Activated T-cell treated with anti-CD3 and anti-CD28 coated beads, Interleukin-2, amount 50 U/mL, for 24 hours (primary cell): ENCODE results near the gene ALOX5.
"Not testable (repeated sequence)": the region's sequence is repeated elsewhere in the genome, so short reads cannot be mapped to it uniquely, and the experiment has no call there.

Experiments
- DNase-seq: peaks from one replicate; pipeline ENCODE4 v3.0.0-alpha.2; 2020
- H3K27ac Mint-ChIP-seq: 2 replicates; pipeline ENCODE4 v1.8.0; 2020; ENCODE audit warnings: mild to moderate bottlenecking, mixed read lengths
- H3K27me3 Mint-ChIP-seq: 2 replicates; pipeline ENCODE4 v1.8.0; 2020; ENCODE audit warnings: mixed read lengths
- H3K36me3 Mint-ChIP-seq: 2 replicates; pipeline ENCODE4 v1.8.0; 2020; ENCODE audit warnings: low read depth, mixed read lengths
- H3K4me1 Mint-ChIP-seq: 2 replicates; pipeline ENCODE4 v1.8.0; 2020; ENCODE audit warnings: low read depth, mixed read lengths
- H3K4me3 Mint-ChIP-seq: 2 replicates; pipeline ENCODE4 v1.8.0; 2020; ENCODE audit warnings: mild to moderate bottlenecking, moderate library complexity, mixed read lengths
- H3K9me3 Mint-ChIP-seq: 2 replicates; pipeline ENCODE4 v1.8.0; 2020; ENCODE audit warnings: mixed read lengths

ALOX5 gene

GRCh38 chr10:45407542-45407941 lies 33.5 kb downstream of the ALOX5 start:
- Mint-ChIP-seq H3K27ac (no peak overlapping the region), H3K27me3 (peaks cover 23% of the 10 kb centered on the region), H3K9me3 (no peaks in the 10 kb centered on the region), H3K4me1 (peaks cover 1% of the 10 kb centered on the region), H3K4me3 (no peak overlapping the region), H3K36me3 (no peaks in the 10 kb centered on the region)
- DNase-seq: no peak

- Mint-ChIP-seq H3K36me3 (no peaks in the 10 kb centered on the region), H3K27me3 (peaks cover 23% of the 10 kb centered on the region), H3K27ac (no peak overlapping the region), H3K9me3 (no peaks in the 10 kb centered on the region), H3K4me1 (peaks cover 1% of the 10 kb centered on the region), H3K4me3 (no peak overlapping the region)
- DNase-seq: no peak
These were observed 34.7 kb downstream of the ALOX5 start for GRCh38 chr10:45408421-45409319.

GRCh38 chr10:45409347-45409746 lies 35.3 kb downstream of the ALOX5 start:
- H3K4me1 Mint-ChIP-seq, H3K27ac Mint-ChIP-seq, H3K9me3 Mint-ChIP-seq, DNase-seq, H3K36me3 Mint-ChIP-seq, H3K4me3 Mint-ChIP-seq: not testable (repeated sequence)
- peaks cover 26% of the 10 kb centered on the region for H3K27me3 Mint-ChIP-seq

- Mint-ChIP-seq H3K4me1 (no peaks in the 10 kb centered on the region), H3K4me3 (no peak overlapping the region), H3K9me3 (no peaks in the 10 kb centered on the region), H3K36me3 (no peaks in the 10 kb centered on the region), H3K27me3 (peaks cover 26% of the 10 kb centered on the region), H3K27ac (no peak overlapping the region)
- no peak for DNase-seq
These were observed 35.8 kb downstream of the ALOX5 start for GRCh38 chr10:45409782-45410181.

GRCh38 chr10:45410489-45410806 lies 36.4 kb downstream of the ALOX5 start:
- Mint-ChIP-seq H3K4me1 (no peaks in the 10 kb centered on the region), H3K36me3 (no peaks in the 10 kb centered on the region), H3K27me3 (peaks cover 26% of the 10 kb centered on the region), H3K9me3 (no peaks in the 10 kb centered on the region), H3K4me3 (no peak overlapping the region), H3K27ac (no peak overlapping the region)
- DNase-seq: no peak

- Mint-ChIP-seq H3K9me3 (no peaks in the 10 kb centered on the region), H3K27ac (no peak overlapping the region)
These were observed 37.0 kb downstream of the ALOX5 start for GRCh38 chr10:45410807-45411606.

GRCh38 chr10:45411607-45411940 lies 37.6 kb downstream of the ALOX5 start:
- DNase-seq: no peak
- no peaks in the 10 kb centered on the region for H3K9me3 Mint-ChIP-seq
- no peak overlapping the region for H3K4me3 Mint-ChIP-seq
- H3K27me3 Mint-ChIP-seq: peaks cover 26% of the 10 kb centered on the region
- no peaks in the 10 kb centered on the region for H3K36me3 Mint-ChIP-seq
- H3K4me1 Mint-ChIP-seq: no peaks in the 10 kb centered on the region
- no peak overlapping the region for H3K27ac Mint-ChIP-seq

More at GRCh38 chr10:45410807-45411606, 37.0 kb downstream of the ALOX5 start:
- Mint-ChIP-seq H3K4me1 (no peaks in the 10 kb centered on the region), H3K36me3 (no peaks in the 10 kb centered on the region), H3K27me3 (peaks cover 26% of the 10 kb centered on the region), H3K4me3 (no peak overlapping the region)
- DNase-seq: no peak

- Mint-ChIP-seq H3K4me1 (peaks cover 20% of the 10 kb centered on the region), H3K27me3 (peaks cover 12% of the 10 kb centered on the region)
- H3K4me3 Mint-ChIP-seq, H3K9me3 Mint-ChIP-seq, H3K36me3 Mint-ChIP-seq, DNase-seq, H3K27ac Mint-ChIP-seq: not testable (repeated sequence)
These were observed 41.0 kb downstream of the ALOX5 start for GRCh38 chr10:45415062-45415461.

GRCh38 chr10:45416603-45417002 lies 42.6 kb downstream of the ALOX5 start:
- no peaks in the 10 kb centered on the region for H3K9me3 Mint-ChIP-seq
- H3K27ac Mint-ChIP-seq: no peak overlapping the region
- H3K27me3 Mint-ChIP-seq: peaks cover 9% of the 10 kb centered on the region
- peaks cover 35% of the 10 kb centered on the region for H3K4me1 Mint-ChIP-seq
- DNase-seq: no peak
- H3K4me3 Mint-ChIP-seq: no peak overlapping the region
- no peaks in the 10 kb centered on the region for H3K36me3 Mint-ChIP-seq

- Mint-ChIP-seq H3K27ac (peak overlapping the region; percentile 37), H3K27me3 (peaks cover 9% of the 10 kb centered on the region), H3K36me3 (no peaks in the 10 kb centered on the region), H3K9me3 (no peaks in the 10 kb centered on the region), H3K4me1 (peaks cover 47% of the 10 kb centered on the region), H3K4me3 (no peak overlapping the region)
- no peak for DNase-seq
These were observed 43.7 kb downstream of the ALOX5 start for GRCh38 chr10:45417746-45418145.

GRCh38 chr10:45418417-45418848 lies 44.4 kb downstream of the ALOX5 start:
- H3K9me3 Mint-ChIP-seq: no peaks in the 10 kb centered on the region
- no peaks in the 10 kb centered on the region for H3K36me3 Mint-ChIP-seq
- no peak for DNase-seq
- peaks cover 9% of the 10 kb centered on the region for H3K27me3 Mint-ChIP-seq
- peak overlapping the region; percentile 92 for H3K27ac Mint-ChIP-seq
- peak overlapping the region; percentile 83 for H3K4me3 Mint-ChIP-seq
- peaks cover 47% of the 10 kb centered on the region for H3K4me1 Mint-ChIP-seq

- peaks cover 47% of the 10 kb centered on the region for H3K4me1 Mint-ChIP-seq
- H3K27ac Mint-ChIP-seq: peak overlapping the region; percentile 92
- H3K27me3 Mint-ChIP-seq: peaks cover 7% of the 10 kb centered on the region
- peak; percentile 71 for DNase-seq
- no peaks in the 10 kb centered on the region for H3K9me3 Mint-ChIP-seq
- no peaks in the 10 kb centered on the region for H3K36me3 Mint-ChIP-seq
- peak overlapping the region; percentile 83 for H3K4me3 Mint-ChIP-seq
These were observed 45.0 kb downstream of the ALOX5 start for GRCh38 chr10:45418849-45419675.

- H3K27me3 Mint-ChIP-seq: peaks cover 7% of the 10 kb centered on the region
- H3K9me3 Mint-ChIP-seq: no peaks in the 10 kb centered on the region
- peak overlapping the region; percentile 83 for H3K4me3 Mint-ChIP-seq
- no peak for DNase-seq
- peaks cover 47% of the 10 kb centered on the region for H3K4me1 Mint-ChIP-seq
- H3K27ac Mint-ChIP-seq: peak overlapping the region; percentile 92
- H3K36me3 Mint-ChIP-seq: no peaks in the 10 kb centered on the region
These were observed 45.6 kb downstream of the ALOX5 start for GRCh38 chr10:45419676-45420025.

GRCh38 chr10:45420453-45421192 lies 46.6 kb downstream of the ALOX5 start:
- Mint-ChIP-seq H3K9me3 (no peaks in the 10 kb centered on the region), H3K36me3 (no peaks in the 10 kb centered on the region), H3K4me3 (peak overlapping the region; percentile 83), H3K27ac (peak overlapping the region; percentile 92), H3K4me1 (peaks cover 47% of the 10 kb centered on the region), H3K27me3 (peaks cover 7% of the 10 kb centered on the region)
- peak; percentile 61 for DNase-seq
